ENCODE measurements around the gene APBA2.

GRCh38 chr15:29128671-29129070, 242.9 kb downstream of the APBA2 start:
- no peak for TF ChIP-seq CTCF (IDR thresholded peaks at IDR 0.05)
- TF ChIP-seq POLR2A (IDR thresholded peaks at IDR 0.05), result no peak
